H1 (cell line): ENCODE data around the gene HHIP. TPM values are rescaled to one million over a fixed set of nuclear protein-coding genes. Genes with fewer than 3 reads are reported as not detected.

ENCODE experiments used
- CTCF ChIA-PET: fragments of 300-600 bp; sonication (Branson Sonifier 250); formaldehyde crosslinking; loops from one replicate; lab custom pipeline; 2021; ENCODE audit not compliant: partially characterized antibody; lab: Charles Lee
- POLR2A ChIA-PET: fragments of 300-600 bp; sonication (Branson Sonifier 250); formaldehyde crosslinking; loops from one replicate; lab custom pipeline; 2021; ENCODE audit warnings: inconsistent platforms; ENCODE audit not compliant: partially characterized antibody; lab: Charles Lee
- DNase-seq, 2 experiments: peaks; one replicate each; pipeline versions ENCODE4 v3.0.0 to v3.0.0-alpha.2; 2010 to 2022; ENCODE audit warnings: low spot score in 2 of 2, low read depth in 1 of 2, mixed read lengths in 1 of 2
- FAIRE-seq: peaks from 2 replicates; lab custom pipeline; 2011; peaks lifted over from hg19 to GRCh38; lab: Jason Lieb, UNC
- H2AFZ ChIP-seq: 2 replicates; pipeline ENCODE4 v1.8.1; 2012; ENCODE audit warnings: low read length, inconsistent platforms
- H2AK5ac ChIP-seq: 2 replicates; pipeline ENCODE4 v1.6.1; 2013; ENCODE audit warnings: low read depth, low read length
- H2BK120ac ChIP-seq: replicated peaks from 2 replicates; pipeline ENCODE3; 2013; ENCODE audit warnings: low read depth, low read length, inconsistent platforms
- H2BK12ac ChIP-seq: 2 replicates; pipeline ENCODE4 v1.6.1; 2013; ENCODE audit warnings: low read depth, low read length
- H2BK15ac ChIP-seq: 2 replicates; pipeline ENCODE4 v1.6.1; 2013; ENCODE audit warnings: low read length
- H2BK20ac ChIP-seq: 2 replicates; pipeline ENCODE4 v1.6.1; 2013; ENCODE audit warnings: low read length
- H2BK5ac ChIP-seq: 2 replicates; pipeline ENCODE4 v1.6.1; 2013; ENCODE audit warnings: low read depth, low read length
- H3K14ac ChIP-seq: 2 replicates; pipeline ENCODE4 v1.6.1; 2013; ENCODE audit warnings: inconsistent platforms; ENCODE audit not compliant: insufficient read length
- H3K18ac ChIP-seq: 2 replicates; pipeline ENCODE4 v1.6.1; 2013; ENCODE audit warnings: low read length; ENCODE audit errors: extremely low read depth
- H3K23ac ChIP-seq: 2 replicates; pipeline ENCODE4 v1.6.1; 2013; ENCODE audit warnings: inconsistent platforms; ENCODE audit not compliant: insufficient read length
- H3K23me2 ChIP-seq: 2 replicates; pipeline ENCODE4 v1.6.1; 2013; ENCODE audit warnings: low read depth, low read length
- H3K27ac ChIP-seq: 2 replicates; pipeline ENCODE4 v1.6.1; 2011; ENCODE audit warnings: low read depth, low read length, inconsistent platforms
- H3K27me3 ChIP-seq, 4 experiments: replicated peaks in 1 of 4; 1 replicate in 1 of 4; 2 replicates in 3 of 4; pipeline versions ENCODE4 v1.6.1 to v1.8.1; 2011 to 2013; ENCODE audit warnings: low read length in 3 of 4, mild to moderate bottlenecking in 3 of 4, inconsistent platforms in 2 of 4, mixed read lengths in 2 of 4, moderate library complexity in 1 of 4; ENCODE audit not compliant: control insufficient read depth in 3 of 4, insufficient read depth in 3 of 4; ENCODE audit errors: extremely low read depth in 1 of 4
- H3K36me3 ChIP-seq, 4 experiments: 2 replicates each; pipeline versions ENCODE4 v1.6.1 to v1.8.1; 2011 to 2013; ENCODE audit warnings: mild to moderate bottlenecking in 4 of 4, low read length in 3 of 4, moderate library complexity in 2 of 4, control low read depth in 1 of 4, inconsistent platforms in 1 of 4; ENCODE audit not compliant: insufficient read depth in 4 of 4, control insufficient read depth in 2 of 4
- H3K4ac ChIP-seq: replicated peaks from 2 replicates; pipeline ENCODE3; 2013; ENCODE audit warnings: low read length, low read depth, mixed read lengths, inconsistent platforms; ENCODE audit not compliant: insufficient read length
- H3K4me1 ChIP-seq, 4 experiments: replicated peaks in 1 of 4; 1 replicate in 1 of 4; 2 replicates in 3 of 4; pipeline versions ENCODE4 v1.6.1 to v1.8.1; 2011 to 2013; ENCODE audit warnings: low read length in 3 of 4, inconsistent platforms in 2 of 4, mixed read lengths in 1 of 4; ENCODE audit not compliant: insufficient read depth in 4 of 4, control insufficient read depth in 3 of 4
- H3K4me2 ChIP-seq, 2 experiments: 2 replicates each; pipeline versions ENCODE4 v1.6.1 to v1.8.1; 2011 to 2013; ENCODE audit warnings: low read depth in 2 of 2, low read length in 2 of 2, control low read depth in 1 of 2, inconsistent platforms in 1 of 2, mild to moderate bottlenecking in 1 of 2; ENCODE audit not compliant: insufficient read depth in 1 of 2
- H3K4me3 ChIP-seq, 4 experiments: fragments of 200-600, 300-600 bp in 1 of 4; sonication (generic), shearing (Covaris generic), sonication (Bioruptor Twin) in 1 of 4; 2 replicates each; pipeline versions ENCODE4 v1.5.1 to v1.8.1; 2011 to 2016; ENCODE audit warnings: low read length in 4 of 4, low read depth in 3 of 4, control low read depth in 2 of 4, inconsistent platforms in 2 of 4, mild to moderate bottlenecking in 2 of 4, mixed read lengths in 1 of 4, moderate library complexity in 1 of 4; ENCODE audit not compliant: insufficient read depth in 2 of 4; ENCODE audit errors: extremely low read depth in 1 of 4
- H3K56ac ChIP-seq: replicated peaks from 2 replicates; pipeline ENCODE3; 2013; ENCODE audit warnings: low read depth, mild to moderate bottlenecking, mixed read lengths, low read length, inconsistent platforms; ENCODE audit not compliant: insufficient read length
- H3K79me1 ChIP-seq: 2 replicates; pipeline ENCODE4 v1.6.1; 2013; ENCODE audit warnings: low read depth, low read length, control low read depth
- H3K79me2 ChIP-seq, 2 experiments: 2 replicates each; pipeline versions ENCODE4 v1.6.1 to v1.8.1; 2012 to 2013; ENCODE audit warnings: low read length in 2 of 2, mild to moderate bottlenecking in 2 of 2, inconsistent platforms in 1 of 2; ENCODE audit not compliant: insufficient read depth in 2 of 2, control insufficient read depth in 1 of 2
- H3K9ac ChIP-seq, 4 experiments: replicated peaks in 1 of 4; 1 replicate in 1 of 4; 2 replicates in 3 of 4; pipeline versions ENCODE4 v1.6.1 to v1.8.1; 2011 to 2013; ENCODE audit warnings: low read depth in 3 of 4, low read length in 3 of 4, control low read depth in 2 of 4, mild to moderate bottlenecking in 2 of 4, moderate library complexity in 2 of 4, inconsistent platforms in 1 of 4; ENCODE audit errors: extremely low read depth in 1 of 4
- H3K9me3 ChIP-seq, 2 experiments: 2 replicates each; pipeline versions ENCODE4 v1.6.1 to v1.8.1; 2012 to 2013; ENCODE audit warnings: mild to moderate bottlenecking in 2 of 2, moderate library complexity in 2 of 2, control low read depth in 1 of 2, inconsistent platforms in 1 of 2, low read depth in 1 of 2, low read length in 1 of 2, mixed read lengths in 1 of 2; ENCODE audit not compliant: insufficient read depth in 2 of 2
- H4K20me1 ChIP-seq, 2 experiments: replicated peaks in 1 of 2; 2 replicates each; pipeline versions ENCODE3 to v1.8.1; 2011 to 2013; ENCODE audit warnings: inconsistent platforms in 2 of 2, low read length in 2 of 2, mild to moderate bottlenecking in 1 of 2; ENCODE audit not compliant: insufficient read depth in 2 of 2, control insufficient read depth in 1 of 2
- H4K5ac ChIP-seq: 2 replicates; pipeline ENCODE4 v1.6.1; 2013; ENCODE audit warnings: low read length, low read depth, mixed read lengths, inconsistent platforms; ENCODE audit not compliant: insufficient read length
- H4K8ac ChIP-seq: 2 replicates; pipeline ENCODE4 v1.8.0; 2013; ENCODE audit warnings: mild to moderate bottlenecking, moderate library complexity, low read length, inconsistent platforms; ENCODE audit not compliant: insufficient read depth; ENCODE audit errors: extremely low read depth
- H4K91ac ChIP-seq: replicated peaks from 2 replicates; pipeline ENCODE3; 2013; ENCODE audit warnings: low read length, mixed read lengths, inconsistent platforms; ENCODE audit not compliant: insufficient read length
- CBX5 ChIP-seq: fragments of 300-800, 300-1000 bp; sonication (generic); IDR thresholded peaks from 2 replicates; pipeline ENCODE4 v1.7.1; 2016; ENCODE audit warnings: antibody characterized with exemption, low read length, low read depth
- CBX8 ChIP-seq: fragments of 300-800, 300-1000 bp; sonication (generic); IDR thresholded peaks from 2 replicates; pipeline ENCODE4 v1.7.1; 2016; ENCODE audit warnings: low read depth, low read length, borderline replicate concordance
- CEBPB ChIP-seq: IDR thresholded peaks from 2 replicates; pipeline ENCODE4 v1.6.1; 2012; ENCODE audit warnings: low read depth, low read length
- CREB1 ChIP-seq: IDR thresholded peaks from 2 replicates; pipeline ENCODE4 v1.6.1; 2012; ENCODE audit warnings: inconsistent platforms
- EP300 ChIP-seq, 2 experiments: IDR thresholded peaks; 1 replicate in 1 of 2; 2 replicates in 1 of 2; pipeline ENCODE4 v1.6.1; 2011 to 2012; ENCODE audit warnings: low read depth in 2 of 2, low read length in 2 of 2, mild to moderate bottlenecking in 2 of 2, borderline replicate concordance in 1 of 2, inconsistent platforms in 1 of 2, moderate library complexity in 1 of 2
- KDM5A ChIP-seq: fragments of 200-600 bp; IDR thresholded peaks from 2 replicates; pipeline ENCODE4 v1.7.1; 2012; ENCODE audit warnings: mild to moderate bottlenecking, low read length, inconsistent platforms, mixed read lengths
- MAFK ChIP-seq: IDR thresholded peaks from 2 replicates; pipeline ENCODE4 v1.6.1; 2012; ENCODE audit warnings: low read depth, mild to moderate bottlenecking, improper control_type of control experiment, low read length
- POU5F1 ChIP-seq: IDR thresholded peaks from 2 replicates; pipeline ENCODE4 v1.6.1; 2011; ENCODE audit warnings: low read depth, mild to moderate bottlenecking, low read length, moderate library complexity
- RBBP5 ChIP-seq: IDR thresholded peaks from 2 replicates; pipeline ENCODE4 v1.7.1; 2012; ENCODE audit warnings: low read depth, mild to moderate bottlenecking, inconsistent platforms, low read length, moderate library complexity, borderline replicate concordance
- SIX5 ChIP-seq: IDR thresholded peaks from 2 replicates; pipeline ENCODE4 v1.6.1; 2011; ENCODE audit warnings: mild to moderate bottlenecking, low read depth, low read length
- WGBS, 2 experiments: shearing (Covaris generic) in 1 of 2; methylation state at CpG; one replicate each; pipeline versions ENCODE4 v1.1.6 to v1.1.7; 2013 to 2015; ENCODE audit warnings: low lambda C conversion rate in 2 of 2, mixed read lengths in 2 of 2, inconsistent platforms in 1 of 2, low coverage in 1 of 2, missing lambda C conversion rate in 1 of 2; ENCODE audit not compliant: insufficient replicate concordance in 2 of 2, insufficient coverage in 1 of 2, insufficient read length in 1 of 2; ENCODE audit errors: extremely low coverage in 1 of 2, missing lambda C conversion rate in 1 of 2; 5-methylcytosine and 5-hydroxymethylcytosine counted together
- polyA plus RNA-seq, 7 experiments: library from polyadenylated mRNA; depleted of rRNA in 3 of 7; stranded (reverse) in 5 of 7; unstranded in 2 of 7; fragments of >200 nt in 5 of 7; fragments of 200-250 nt in 2 of 7; gene quantifications; 1 replicate in 5 of 7; 2 replicates in 1 of 7; 4 replicates in 1 of 7; pipeline versions ENCODE4 v1.2.1 to v1.2.3, GENCODE V29; 2011 to 2013; ENCODE audit warnings: missing spikeins in 2 of 7, mixed read lengths in 2 of 7
- total RNA-seq: library from RNA; stranded (reverse); fragmentation: NEBNext Ultra II Directional; extraction: Animal tissue kit (Norgen Biotek cat#: 25700); gene quantifications from 2 replicates; pipeline ENCODE4 v1.2.1, GENCODE V29; 2021

The HHIP gene
- total and polyA plus RNA-seq, 2 of the 8 experiments (the other 6 are each of a cell fraction or from before 2014, with no cell fraction given), result 0.05 to 1.3 TPM

GRCh38 chr4:144648042-144648441 is 2.1 kb downstream of the HHIP start:
- Histone ChIP-seq H3K9ac (no peak overlapping the region; a peak in 1 of 7 replicates), H3K9me3 (no peaks in the 10 kb centered on the region), H3K79me1 (no peaks in the 10 kb centered on the region), H4K8ac (no peak overlapping the region), H3K79me2 (no peaks in the 10 kb centered on the region), H2BK12ac (peak overlapping the region; percentile 69; the same call in 1 of the 2 replicates), H2BK5ac (no peak overlapping the region), H3K36me3 (no peaks in the 10 kb centered on the region), H3K4me3 (peak overlapping the region in 2 of 4 experiments; percentile 57 to 68; a peak in 3 of 8 replicates), H4K20me1 (peaks cover 3 to 9% of the 10 kb centered on the region in 2 experiments), H3K4me2 (peak overlapping the region; percentile 88 to 98), H3K27me3 (peaks cover 25 to 52% (median 49%) of the 10 kb centered on the region in 4 experiments), H2BK20ac (no peak overlapping the region), H3K14ac (no peak overlapping the region), H2AFZ (no peak overlapping the region), H3K4ac (no peak overlapping the region), H2BK15ac (no peak overlapping the region), H2BK120ac (no peak overlapping the region), H2AK5ac (no peak overlapping the region), H3K18ac (peak overlapping the region; percentile 24; the same call in 1 of the 2 replicates), H3K23ac (no peak overlapping the region), H3K4me1 (peaks cover 4 to 27% (median 12%) of the 10 kb centered on the region in 4 experiments; a peak in 6 of 7 replicates), H3K56ac (no peak overlapping the region), H3K27ac (no peak overlapping the region), H4K5ac (no peak overlapping the region), H3K23me2 (peaks cover 7% of the 10 kb centered on the region; the same call in 1 of the 2 replicates), H4K91ac (no peak overlapping the region)
- FAIRE-seq, result no peak
- 2% methylated on average over 2 of the region's 2 CpGs; no CpG with 5 or more reads in 1 of the 2 experiments for WGBS, 2 experiments
- ChIA-PET POLR2A (no interaction called here), CTCF (no interaction called here)
- DNase-seq, result no peak
- TF ChIP-seq POU5F1 (no peak), CBX5 (no peak), SIX5 (no peak), RBBP5 (no peak), CBX8 (no peak), MAFK (no peak), CEBPB (peak; percentile 90), CREB1 (no peak), EP300 (IDR thresholded peaks at IDR 0.05; ENCODE audit: borderline replicate concordance in 1 of 2, low read depth in 2 of 2, low read length in 2 of 2) (no peak), KDM5A (no peak)
